Stimulated activated naive CD8-positive, alpha-beta T cell treated with anti-CD3 and anti-CD28 coated beads, Interleukin-15, Interleukin-2, amounts not matched to agents 100 U/mL and 50 U/mL, for 24 hours (primary cell): Measurements from ENCODE around the gene AP1AR.
A peak's percentile ranks its signal among the peaks of the same experiment; 100 is the strongest.
"Not testable (repeated sequence)": the region's sequence is repeated elsewhere in the genome, so short reads cannot be mapped to it uniquely, and the experiment has no call there.

ENCODE experiments used
- ATAC-seq: fragments of 150-1000 bp; cut with Tn5 transposase; one replicate; pipeline ENCODE4 v1.10.0; 2021
- DNase-seq: peaks from one replicate; pipeline ENCODE4 v3.0.0; 2021

Gene AP1AR

DNA sequence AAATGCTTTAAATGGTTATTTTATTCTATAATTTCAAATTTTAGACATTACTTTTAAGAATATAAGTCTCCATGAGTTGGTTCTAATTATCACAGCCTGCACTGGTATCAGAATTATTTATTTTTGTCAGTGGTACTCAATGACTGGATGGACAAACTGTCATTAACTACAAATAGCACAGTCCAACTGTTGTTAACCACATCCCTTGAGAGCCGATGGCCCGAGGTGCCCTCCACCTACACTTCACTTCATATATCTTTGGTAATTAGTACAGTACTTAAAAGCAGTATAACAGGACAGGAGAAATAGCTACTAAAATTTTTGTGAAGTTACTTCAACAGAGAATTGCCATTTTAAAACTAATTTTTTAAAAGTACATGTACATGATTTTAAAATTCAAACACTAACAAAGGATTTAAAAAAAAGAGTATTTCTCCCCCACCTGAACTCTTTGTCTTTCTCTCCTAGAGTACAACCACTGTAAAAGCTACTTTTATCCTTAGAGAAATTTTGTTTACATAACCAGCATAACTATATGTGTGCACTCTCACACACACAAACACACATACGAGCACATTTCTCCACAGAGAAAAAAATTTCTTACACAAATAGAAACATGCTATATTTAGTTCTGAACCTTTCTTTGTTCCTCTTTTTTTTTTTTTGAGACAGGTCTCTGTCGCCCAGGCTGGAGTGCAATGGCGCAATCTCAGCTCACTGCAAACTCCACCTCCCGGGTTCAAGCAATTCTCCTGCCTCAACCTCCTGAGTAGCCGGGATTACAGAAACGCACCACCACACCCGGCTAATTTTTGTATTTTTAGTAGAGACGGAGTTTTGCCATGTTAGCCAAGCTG is 47.7 kb downstream of the AP1AR start:
- ATAC-seq: no peak
- no peak for DNase-seq

DNA sequence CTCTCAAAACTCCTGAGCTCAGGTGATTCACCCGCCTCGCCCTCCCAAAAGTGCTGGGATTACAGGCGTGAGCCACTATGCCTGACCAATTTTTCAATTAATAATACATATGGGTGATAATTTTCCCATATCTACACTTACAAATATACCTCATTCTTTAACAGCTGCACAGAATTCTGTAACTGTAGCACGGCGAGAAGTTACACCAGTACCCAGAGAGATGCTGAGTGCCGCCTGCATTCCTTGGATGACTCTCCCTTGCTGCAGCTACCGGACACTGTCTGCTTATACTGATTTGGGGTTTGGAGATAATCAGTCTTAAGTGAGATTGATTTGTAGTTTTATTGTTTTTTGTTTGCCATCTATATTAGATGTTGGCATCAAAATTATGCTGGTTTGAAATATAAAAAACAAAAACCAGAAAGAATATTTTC is 48.3 kb downstream of the AP1AR start:
- DNase-seq (no peak), ATAC-seq (no peak)

DNA sequence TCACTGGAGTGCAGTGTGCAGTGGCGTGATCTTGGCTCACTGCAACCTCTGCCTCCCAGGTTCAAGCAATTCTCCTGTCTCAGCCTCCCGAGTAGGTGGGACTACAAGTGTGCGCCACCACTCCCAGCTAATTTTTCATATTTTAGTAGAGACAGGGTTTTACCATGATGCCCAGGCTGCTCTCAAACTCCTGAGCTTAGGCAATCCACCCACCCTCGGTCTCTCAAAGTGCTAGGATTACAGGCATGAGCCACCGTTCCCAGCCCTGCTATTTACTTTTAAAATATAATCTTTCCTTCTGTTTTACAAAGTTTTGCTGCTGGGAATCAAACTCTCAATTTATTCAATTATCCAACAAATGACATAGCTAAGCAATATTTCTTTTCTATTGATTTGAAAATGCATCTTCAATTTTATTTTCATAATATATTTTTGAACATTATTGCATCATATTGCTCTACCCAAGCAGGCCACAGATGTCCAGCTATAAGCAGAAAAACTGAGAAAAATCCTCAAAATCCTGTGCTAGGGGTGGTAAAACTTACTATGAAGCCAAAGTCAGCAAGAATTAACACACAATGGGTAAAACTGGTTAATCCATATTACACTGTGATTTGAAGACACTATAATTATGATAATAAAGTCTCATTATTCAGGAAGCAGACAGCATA is 48.9 kb downstream of the AP1AR start:
- ATAC-seq: no peak
- DNase-seq: no peak

DNA sequence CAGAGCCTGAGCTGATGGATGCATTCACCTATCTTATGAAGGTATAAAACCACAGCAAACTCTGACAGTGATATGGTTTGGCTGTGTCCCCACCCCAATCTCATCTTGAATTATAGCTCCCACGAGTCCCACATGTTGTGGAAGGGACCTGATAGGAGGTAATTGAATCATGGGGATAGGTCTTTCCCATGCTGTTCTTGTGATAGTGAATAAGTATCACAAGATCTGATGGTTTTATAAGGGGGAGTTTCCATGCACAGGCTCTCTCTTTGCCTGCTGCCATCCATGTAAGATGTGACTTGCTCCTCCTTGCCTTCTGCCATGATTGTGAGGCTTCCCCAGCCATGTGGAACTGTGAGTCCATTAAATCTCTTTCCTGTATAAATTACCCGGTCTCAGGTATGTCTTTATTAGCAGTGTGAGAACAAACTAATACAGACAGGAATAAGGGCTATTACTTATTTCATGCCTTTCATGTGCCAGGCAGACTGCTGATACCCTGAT is 50.4 kb downstream of the AP1AR start:
- not testable (repeated sequence) for ATAC-seq, DNase-seq

DNA sequence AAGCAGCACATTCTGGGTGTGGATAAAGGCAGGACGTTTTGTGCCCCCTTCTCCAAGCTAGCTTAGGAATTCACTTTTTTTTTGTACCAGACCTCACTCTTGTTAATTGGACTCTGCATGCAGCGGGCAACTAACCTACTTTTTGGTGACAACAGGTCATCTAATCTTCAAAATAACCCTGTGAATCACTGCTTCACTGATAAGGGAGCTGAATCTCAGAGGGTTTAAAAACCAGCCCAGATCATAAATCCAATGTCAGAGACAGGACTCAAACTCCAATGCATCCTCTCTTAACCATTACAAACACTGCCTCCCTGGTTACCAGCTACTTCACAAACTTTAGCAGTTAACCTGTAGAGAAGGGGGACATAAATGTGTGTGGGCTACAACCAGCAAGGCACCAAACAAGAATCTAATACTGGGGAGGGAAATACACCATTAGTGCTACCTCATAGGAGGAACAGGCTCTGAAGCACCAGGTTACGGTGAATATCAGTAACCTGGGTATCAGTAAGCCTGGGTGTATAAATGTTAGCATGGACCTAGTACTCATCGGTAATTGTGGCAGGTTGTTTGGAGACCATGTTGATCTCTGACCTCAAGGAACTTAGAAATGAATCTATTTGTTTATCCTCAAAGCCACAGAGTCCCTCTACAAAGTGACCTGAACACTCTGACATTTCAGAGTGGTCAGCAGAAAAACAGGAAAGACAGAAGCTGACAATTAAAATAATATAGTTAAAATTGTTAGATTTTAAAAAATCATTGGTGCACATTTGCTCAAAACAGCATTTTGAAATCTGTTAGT is 51.5 kb downstream of the AP1AR start:
- no peak for ATAC-seq
- DNase-seq: no peak

DNA sequence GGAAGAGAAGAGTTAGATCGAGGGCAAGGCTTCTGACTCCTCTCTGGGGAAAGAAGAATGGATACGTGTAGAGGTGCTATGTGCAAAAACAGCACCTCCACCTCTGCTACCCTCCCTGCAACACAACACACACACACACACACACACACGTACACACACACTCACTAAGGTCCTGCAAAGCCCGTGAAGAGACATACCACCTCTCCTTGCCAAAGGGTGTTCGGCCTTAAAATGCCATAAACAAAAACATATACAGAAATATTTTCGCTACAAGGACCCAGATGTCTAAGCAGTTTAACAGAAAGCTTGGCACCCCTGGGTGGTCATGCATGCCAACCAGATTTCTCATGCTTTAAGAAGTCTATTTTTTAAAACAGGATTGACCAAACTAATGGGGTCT is 52.6 kb downstream of the AP1AR start:
- DNase-seq (no peak), ATAC-seq (no peak)

DNA sequence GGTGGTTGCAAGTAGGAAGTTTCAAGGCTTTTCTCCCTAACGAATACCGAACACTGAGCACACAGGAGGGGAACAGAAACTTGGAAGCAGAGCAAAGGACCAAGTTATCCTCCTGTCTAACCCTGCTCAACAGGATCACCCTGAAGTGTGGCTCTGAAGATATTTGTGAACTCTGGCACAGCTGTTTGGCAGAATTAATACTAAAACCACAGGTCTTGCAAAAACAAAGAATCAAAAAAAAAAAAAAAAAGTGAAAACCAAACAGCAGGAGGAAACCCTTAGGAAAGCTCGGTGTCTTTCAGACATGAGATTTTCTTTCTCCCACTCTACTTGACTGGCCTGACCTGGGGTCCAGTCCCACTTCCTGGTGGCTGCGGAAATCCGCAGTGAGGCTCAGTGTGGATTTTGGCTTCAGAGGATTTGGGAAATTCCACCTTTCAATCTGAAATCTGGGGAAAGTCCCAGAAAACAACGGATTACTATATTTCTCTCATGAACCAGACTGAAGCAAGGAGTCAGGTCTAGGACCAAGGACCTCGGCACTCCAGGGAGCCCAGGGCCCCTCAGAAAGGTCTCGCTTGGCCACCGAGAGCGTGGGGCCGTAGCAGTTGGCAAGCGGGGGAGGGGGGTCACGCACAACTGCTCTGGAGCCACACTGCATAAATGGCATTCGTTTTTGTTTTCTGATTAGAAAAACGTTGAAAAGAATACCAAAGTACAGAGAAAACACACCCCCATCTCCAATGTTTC is 53.2 kb downstream of the AP1AR start:
- no peak for DNase-seq
- ATAC-seq: peak; percentile 3

DNA sequence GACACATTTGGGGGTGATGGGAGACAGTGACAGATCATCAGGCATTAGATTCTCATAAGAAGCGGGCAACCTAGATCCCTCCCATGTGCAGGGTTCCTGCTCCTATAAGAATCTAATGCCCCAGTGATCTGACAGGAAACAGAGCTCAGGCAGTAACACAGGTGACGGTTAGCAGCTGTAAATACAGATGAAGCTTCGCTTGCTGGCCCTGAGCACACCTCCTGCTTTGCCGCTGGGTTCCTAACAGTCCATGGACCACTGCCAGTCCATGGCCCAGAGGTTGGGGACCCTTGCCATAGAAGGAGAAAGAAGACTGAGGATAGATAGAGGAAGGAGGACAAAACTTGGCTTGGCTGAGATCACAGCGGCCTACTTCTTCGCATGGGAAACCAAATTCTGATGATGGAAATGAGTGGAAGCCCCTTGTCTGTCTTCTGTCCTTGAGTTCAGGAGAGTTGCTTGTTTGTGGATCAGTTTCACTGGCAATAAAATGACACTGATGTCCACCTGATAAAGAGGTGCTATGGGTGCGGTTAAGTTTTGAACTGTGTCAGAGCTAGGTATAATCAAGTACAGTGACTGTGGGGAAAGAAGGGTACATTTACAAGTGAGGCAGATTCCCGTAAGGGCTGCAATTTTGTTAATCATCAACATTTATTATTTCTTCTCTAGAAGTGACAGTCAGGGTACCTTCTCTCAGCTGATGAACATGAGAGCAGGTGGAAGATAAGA is 55.8 kb downstream of the AP1AR start:
- ATAC-seq: no peak

DNA sequence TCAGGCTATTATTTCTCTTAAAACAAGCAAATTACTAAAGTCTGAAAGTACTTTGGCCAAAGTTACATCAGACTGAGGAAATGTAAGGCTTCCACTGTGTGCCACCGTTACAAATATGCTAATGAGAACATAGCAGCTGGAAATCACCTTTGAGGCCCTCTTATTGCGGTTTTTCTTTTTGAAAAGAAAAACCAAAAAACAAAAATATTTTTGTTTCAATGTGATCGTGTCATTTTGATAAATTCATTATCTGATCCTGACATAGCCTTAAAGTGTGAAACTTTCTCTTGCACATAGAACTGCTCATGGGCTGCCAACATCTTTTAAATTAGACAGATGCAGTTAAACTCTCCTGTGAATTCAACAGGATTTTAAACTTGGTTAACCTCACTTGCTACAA is 56.9 kb downstream of the AP1AR start:
- DNase-seq: no peak
- no peak for ATAC-seq

More for the DNA sequence above, 55.8 kb downstream of the AP1AR start:
- no peak for DNase-seq

DNA sequence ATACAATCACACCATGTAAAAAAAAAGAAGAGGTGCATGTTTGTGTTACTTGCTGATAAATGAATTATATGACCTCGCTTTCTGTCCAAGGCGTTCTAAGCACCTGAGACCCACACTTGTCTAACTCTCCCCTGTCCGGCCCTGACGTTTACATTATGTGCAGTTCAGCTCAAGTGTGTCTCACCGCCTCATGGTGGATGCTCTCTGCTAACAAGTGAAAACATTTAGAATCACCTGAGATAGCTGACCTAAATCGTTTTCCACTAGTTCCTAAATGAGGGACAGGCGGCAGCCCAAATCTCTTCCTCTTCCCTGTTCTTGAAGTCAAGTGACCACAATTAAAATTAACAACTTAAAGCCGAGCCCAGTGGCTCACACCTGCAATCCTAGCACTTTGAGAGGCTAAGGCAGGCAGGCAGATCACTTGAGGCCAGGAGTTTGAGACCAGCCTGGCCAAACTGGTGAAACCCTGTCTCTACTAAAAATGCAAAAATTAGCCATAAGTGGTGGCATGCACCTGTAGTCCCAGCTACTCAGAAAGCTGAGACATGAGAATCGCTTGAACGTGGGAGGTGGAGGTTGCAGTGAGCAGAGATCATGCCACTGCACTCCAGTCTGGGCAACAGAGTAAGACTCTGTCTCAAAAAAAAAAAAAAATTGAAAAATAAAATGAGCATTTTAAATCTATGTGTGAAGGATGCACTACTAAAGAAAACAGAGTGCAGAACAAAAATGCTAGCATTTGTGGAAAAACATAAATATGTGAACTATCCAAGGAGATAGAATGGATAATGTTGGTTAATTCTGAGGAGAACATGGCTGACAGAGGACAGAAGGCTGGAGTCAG is 58.0 kb downstream of the AP1AR start:
- no peak for ATAC-seq
- DNase-seq: no peak

DNA sequence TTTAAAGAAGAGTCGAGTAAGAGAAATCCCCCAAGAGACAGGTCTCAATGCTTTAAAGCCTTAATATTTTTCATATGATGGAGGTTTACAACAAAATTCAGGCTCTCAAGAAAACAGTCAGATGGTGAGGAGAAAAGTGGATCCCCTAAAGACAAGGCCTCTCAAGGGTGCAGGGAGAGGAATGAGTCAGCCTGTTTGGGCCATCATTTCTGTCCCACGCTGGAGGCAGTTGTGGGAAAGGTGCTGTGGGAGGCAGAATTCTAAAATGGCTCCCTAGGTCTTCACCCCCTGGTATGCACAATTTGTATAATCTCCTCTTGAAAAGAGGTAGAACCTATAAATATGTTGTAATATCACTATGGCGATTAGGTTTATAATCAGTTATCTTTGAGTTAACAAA is 58.8 kb downstream of the AP1AR start:
- DNase-seq (peak; percentile 46), ATAC-seq (peak; percentile 28)

DNA sequence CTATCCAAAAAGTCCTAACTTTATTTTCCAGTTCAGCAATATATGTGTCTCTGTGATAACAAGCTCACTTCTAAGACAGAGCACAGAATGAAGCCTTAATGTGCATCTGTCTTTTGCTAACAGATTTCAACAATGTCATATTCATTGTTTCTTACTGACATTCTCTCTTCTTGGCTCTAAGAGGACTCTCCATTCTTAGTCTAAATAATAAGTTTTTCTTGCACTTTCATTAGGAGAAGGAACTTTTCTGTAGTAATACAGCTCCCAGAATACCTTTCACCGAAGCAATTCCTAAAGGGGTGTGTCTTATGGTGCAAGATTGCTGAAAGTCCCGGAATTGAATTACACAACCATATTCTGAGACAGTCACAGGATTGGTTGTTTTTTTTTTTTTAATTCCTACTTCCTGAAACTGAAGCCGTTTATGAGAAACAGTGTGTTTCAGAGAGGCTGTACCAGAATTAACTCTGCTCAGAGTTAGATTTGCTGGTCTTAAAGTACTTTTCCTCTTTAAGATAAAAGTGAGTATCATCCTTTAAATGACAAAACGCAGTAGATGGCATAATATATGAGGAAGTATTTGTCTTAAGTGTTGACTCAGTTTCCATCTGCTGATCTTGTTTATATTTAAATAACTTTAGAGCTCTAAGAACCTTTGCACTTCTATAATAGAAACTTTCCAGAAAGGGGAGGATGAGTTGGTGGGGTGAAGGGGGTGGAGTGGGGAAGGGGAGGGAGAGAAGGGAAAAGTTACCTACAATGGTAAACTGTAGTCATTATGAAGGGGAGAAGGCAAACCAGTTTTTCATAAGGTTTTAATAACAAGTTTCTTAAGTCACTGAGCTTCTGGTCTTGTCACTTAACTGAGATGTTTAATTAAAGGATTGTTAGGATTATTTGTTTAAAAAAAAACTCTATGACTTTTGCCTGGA is 65.6 kb downstream of the AP1AR start, which contains the start of gene ALPK1:
Gene ALPK1, plus strand, starts transcription at position 421 of the 932 bp plus-strand sequence.
- ATAC-seq (peak; percentile 87), DNase-seq (no peak)

DNA sequence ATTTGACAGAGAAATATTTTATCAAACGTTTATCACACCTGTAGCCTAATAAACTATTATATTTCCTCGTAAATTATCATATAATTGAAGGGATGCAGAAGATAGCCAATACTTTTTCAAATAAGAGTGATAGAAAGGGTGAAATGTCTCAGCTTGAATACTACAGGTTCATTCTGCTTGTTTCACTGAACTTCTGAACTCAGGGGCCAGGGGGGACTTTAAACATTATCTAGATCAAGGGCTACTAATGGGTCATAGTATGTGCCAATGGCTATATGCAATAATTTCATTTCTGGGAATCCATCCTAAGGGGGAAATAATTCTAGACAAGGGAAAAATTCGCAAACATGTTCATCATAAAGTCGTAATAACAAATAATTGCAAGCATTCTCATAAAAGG is 68.1 kb downstream of the AP1AR start:
- DNase-seq (no peak), ATAC-seq (no peak)

DNA sequence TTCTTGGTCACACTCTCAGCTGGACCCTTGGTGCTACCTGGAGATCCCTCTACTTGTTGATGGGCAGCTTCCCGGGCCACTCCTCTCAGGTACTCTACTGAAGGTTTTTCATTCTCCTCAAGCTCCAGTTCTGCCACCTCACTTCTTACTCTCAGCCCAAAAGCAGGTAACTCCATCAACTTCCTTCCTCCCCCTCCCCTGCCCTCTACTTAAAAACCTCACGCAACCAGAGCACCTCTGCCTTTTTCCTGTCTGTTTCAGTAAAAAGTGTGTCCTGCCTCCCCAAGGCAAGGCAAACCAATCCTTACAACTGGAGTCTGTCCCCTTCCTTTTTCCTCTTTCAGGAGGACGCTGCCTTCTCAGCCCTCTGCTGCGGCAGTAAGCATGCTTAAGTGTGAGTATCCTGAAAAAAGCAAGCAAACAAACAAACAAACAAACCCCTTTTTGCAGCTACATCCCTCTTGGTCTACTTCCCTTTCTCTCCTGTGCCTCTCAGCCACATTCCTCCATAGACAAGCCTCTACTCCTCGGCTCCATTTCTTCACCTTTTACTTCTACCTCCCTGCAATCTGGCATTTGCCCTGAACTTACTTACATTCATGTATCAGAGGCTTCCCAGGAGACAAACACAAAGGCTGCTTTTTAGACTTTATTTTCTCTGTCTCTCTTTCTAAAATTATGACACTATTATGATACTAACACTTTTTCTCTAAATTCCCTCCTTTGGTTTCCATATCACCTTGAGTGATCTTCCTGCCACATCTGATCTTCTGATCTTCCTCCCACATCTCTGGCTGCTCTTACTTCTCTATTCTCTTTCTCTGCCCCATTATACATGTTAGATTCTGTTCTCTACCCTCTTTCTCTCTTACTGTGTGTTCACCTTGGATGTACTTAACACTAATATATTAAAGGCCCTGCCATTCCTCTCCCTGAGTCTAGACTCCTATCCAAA is 71.0 kb downstream of the AP1AR start:
- no peak for DNase-seq

DNA sequence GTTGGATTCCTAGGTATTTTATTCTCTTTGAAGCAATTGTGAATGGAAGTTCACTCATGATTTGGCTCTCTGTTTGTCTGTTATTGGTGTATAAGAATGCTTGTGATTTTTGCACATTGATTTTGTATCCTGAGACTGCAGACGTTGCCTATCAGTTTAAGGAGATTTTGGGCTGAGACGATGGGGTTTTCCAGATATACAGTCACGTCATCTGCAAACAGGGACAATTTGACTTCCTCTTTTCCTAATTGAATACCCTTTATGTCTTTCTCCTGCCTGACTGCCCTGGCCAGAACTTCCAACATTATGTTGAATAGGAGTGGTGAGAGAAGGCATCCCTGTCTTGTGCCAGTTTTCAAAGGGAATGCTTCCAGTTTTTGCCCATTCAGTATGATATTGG is 73.9 kb downstream of the AP1AR start:
- ATAC-seq, DNase-seq: not testable (repeated sequence)

More for the DNA sequence above, 71.0 kb downstream of the AP1AR start:
- ATAC-seq: peak; percentile 69

DNA sequence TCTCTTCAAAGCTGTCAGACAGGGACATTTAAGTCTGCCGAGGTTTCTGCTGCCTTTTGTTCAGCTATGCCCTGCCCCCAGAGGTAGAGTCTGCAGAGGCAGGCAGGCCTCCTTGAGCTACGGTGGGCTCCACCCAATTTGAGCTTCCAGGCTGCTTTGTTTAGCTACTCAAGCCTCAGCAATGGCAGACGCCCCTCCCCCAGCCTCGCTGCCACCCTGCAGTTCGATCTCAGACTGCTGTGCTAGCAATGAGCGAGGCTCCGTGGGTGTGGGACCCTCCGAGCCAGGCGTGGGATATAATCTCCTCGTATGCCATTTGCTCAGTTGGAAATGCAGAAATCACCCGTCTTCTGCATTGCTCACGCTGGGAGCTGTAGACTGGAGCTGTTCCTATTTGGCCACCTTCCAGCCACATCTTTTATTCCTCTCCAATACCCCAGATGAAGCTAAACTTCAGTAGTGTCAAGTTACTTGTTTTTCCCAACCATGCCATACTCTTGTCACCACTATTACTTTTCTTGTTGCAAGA is 77.7 kb downstream of the AP1AR start:
- not testable (repeated sequence) for ATAC-seq
- DNase-seq: peak; percentile 48

DNA sequence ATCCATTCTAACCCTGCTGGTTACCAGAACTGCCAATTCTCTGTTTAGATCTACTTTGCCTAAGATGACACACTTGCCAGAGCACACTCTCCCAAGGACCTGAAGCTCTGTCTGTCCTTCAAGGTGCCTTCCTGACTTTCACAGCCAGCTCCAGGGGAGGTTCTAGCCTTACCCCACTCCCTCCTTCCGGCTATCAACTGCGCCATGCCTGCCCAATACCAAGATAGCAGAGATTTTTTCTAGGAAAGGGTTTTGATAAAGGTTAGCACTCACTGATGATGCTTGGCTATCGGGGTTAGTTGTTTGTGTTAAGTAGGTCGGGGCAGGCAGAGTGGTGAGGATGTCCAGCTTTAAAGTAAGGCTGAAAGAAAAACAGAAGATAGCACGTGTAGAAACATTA is 79.9 kb downstream of the AP1AR start:
- DNase-seq (no peak), ATAC-seq (no peak)
